ENCODE results near the gene APLF.

GRCh38 chr2:68432696-68433658 is 34.4 kb upstream of the APLF start:
- TF ChIP-seq, protein P1, sequence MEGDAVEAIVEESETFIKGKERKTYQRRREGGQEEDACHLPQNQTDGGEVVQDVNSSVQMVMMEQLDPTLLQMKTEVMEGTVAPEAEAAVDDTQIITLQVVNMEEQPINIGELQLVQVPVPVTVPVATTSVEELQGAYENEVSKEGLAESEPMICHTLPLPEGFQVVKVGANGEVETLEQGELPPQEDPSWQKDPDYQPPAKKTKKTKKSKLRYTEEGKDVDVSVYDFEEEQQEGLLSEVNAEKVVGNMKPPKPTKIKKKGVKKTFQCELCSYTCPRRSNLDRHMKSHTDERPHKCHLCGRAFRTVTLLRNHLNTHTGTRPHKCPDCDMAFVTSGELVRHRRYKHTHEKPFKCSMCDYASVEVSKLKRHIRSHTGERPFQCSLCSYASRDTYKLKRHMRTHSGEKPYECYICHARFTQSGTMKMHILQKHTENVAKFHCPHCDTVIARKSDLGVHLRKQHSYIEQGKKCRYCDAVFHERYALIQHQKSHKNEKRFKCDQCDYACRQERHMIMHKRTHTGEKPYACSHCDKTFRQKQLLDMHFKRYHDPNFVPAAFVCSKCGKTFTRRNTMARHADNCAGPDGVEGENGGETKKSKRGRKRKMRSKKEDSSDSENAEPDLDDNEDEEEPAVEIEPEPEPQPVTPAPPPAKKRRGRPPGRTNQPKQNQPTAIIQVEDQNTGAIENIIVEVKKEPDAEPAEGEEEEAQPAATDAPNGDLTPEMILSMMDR (IDR thresholded peaks at IDR 0.05), result no peak
- TF ChIP-seq POLR2A (IDR thresholded peaks at IDR 0.05), result no peak
